ENCODE data around the gene PGAP2.

DNA sequence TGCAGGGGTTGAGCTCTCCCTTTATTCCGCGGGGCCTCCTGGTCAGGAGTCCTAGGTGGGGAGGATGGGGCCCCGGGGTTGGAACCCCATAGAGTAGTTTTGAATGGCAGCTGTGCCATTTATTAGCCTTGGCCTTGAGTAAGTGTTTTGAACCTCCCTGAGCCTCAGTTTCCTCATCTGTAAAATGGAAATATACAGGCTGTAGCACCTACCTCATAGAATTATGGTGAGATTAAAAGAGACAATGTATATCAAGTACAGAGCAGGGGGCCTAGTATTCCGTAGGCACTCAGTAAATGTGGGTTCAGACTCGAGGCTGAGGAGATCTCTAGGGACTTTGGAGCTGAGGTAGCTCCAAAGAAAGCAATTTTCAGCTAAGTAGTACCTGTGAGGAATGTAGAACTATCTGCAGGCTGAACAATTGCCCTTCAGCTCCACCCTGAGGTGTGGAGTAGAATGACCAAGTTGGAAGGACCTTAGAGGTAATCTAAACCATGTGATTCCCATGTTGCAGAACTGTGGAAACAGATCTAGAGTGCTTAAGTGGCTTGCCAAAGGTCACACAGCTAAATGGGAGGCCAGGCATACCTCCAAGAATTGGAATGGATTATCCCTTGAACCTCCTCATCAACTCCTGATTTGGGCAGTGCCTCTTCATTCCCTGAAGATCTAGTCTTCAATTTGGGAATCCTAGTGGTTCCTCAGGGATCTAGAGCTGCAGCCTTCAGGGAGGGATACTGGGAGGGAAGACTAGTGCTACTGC lies 682 bp downstream of the PGAP2 start:
- TF ChIP-seq POLR2AphosphoS5 (IDR thresholded peaks at IDR 0.05; ENCODE audit: low read depth, low read length) = peak; percentile 14; the same call in 1 of the 2 replicates
- peak; percentile 46 to 67 (median 58); a peak in 5 of 6 replicates for TF ChIP-seq CTCF (IDR thresholded peaks at IDR 0.05 in 2 of 3, conservative IDR thresholded peaks at IDR 0.05 in 1 of 3; ENCODE audit: borderline replicate concordance in 1 of 3, insufficient read depth in 1 of 3, low read depth in 2 of 3, low read length in 2 of 3)
- TF ChIP-seq, protein P1, sequence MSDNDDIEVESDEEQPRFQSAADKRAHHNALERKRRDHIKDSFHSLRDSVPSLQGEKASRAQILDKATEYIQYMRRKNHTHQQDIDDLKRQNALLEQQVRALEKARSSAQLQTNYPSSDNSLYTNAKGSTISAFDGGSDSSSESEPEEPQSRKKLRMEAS (IDR thresholded peaks at IDR 0.05) = peak; percentile 57
- TF ChIP-seq POLR2A (IDR thresholded peaks at IDR 0.05; ENCODE audit: borderline replicate concordance, extremely low read depth, insufficient read depth, insufficient read length) = no peak
- TF ChIP-seq EZH2 (IDR thresholded peaks at IDR 0.05) = no peak
- TF ChIP-seq ZBTB33 (IDR thresholded peaks at IDR 0.05; ENCODE audit: extremely low read depth, insufficient replicate concordance, low read length) = no peak

Measured in HCT116 (cell line).